DND-41 (cell line): ENCODE data around the gene AKNA.

Experiments
- ATAC-seq: fragments of 200-7000 bp; cut with Tn5 transposase; 3 replicates; pipeline ENCODE4 v1.9.1; 2021; ENCODE audit warnings: low read depth; ENCODE audit not compliant: insufficient read depth
- DNase-seq: peaks from one replicate; pipeline ENCODE4 v3.0.0-alpha.2; 2020
- H2AFZ ChIP-seq: 2 replicates; pipeline ENCODE4 v1.6.0; 2012; ENCODE audit warnings: low read depth, low read length
- H3K27ac ChIP-seq: 2 replicates; pipeline ENCODE4 v1.5.1; 2012; ENCODE audit warnings: low read length, inconsistent platforms
- H3K27me3 ChIP-seq: fragments of 200-600 bp; sonication (generic); 2 replicates; pipeline ENCODE4 v1.6.0; 2012; ENCODE audit warnings: low read length, mild to moderate bottlenecking, inconsistent platforms; ENCODE audit not compliant: insufficient read depth, poor library complexity
- H3K36me3 ChIP-seq: 2 replicates; pipeline ENCODE4 v1.5.1; 2012; ENCODE audit warnings: low read length, inconsistent platforms; ENCODE audit not compliant: insufficient read depth
- H3K4me1 ChIP-seq: 2 replicates; pipeline ENCODE4 v1.5.1; 2012; ENCODE audit warnings: mild to moderate bottlenecking, low read length; ENCODE audit not compliant: insufficient read depth
- H3K4me2 ChIP-seq: 2 replicates; pipeline ENCODE4 v1.6.0; 2012; ENCODE audit warnings: mild to moderate bottlenecking, moderate library complexity, low read length, inconsistent platforms; ENCODE audit not compliant: insufficient read depth
- H3K4me3 ChIP-seq, 2 experiments: fragments of 200-600 bp in 1 of 2; shearing (Covaris generic) in 1 of 2; 2 replicates each; pipeline ENCODE4 v1.5.1; 2012 to 2016; ENCODE audit warnings: inconsistent platforms in 2 of 2, low read length in 2 of 2, mild to moderate bottlenecking in 2 of 2, low read depth in 1 of 2, moderate library complexity in 1 of 2
- H3K79me2 ChIP-seq: 2 replicates; pipeline ENCODE4 v1.6.0; 2012; ENCODE audit warnings: low read length, inconsistent platforms; ENCODE audit not compliant: insufficient read depth
- H3K9ac ChIP-seq: 2 replicates; pipeline ENCODE4 v1.6.0; 2012; ENCODE audit warnings: low read depth, mild to moderate bottlenecking, inconsistent platforms, low read length, moderate library complexity
- H3K9me3 ChIP-seq: 2 replicates; pipeline ENCODE4 v1.5.1; 2012; ENCODE audit warnings: low read length, moderate library complexity, mild to moderate bottlenecking, inconsistent platforms; ENCODE audit not compliant: insufficient read depth, severe bottlenecking
- H4K20me1 ChIP-seq: 2 replicates; pipeline ENCODE4 v1.6.0; 2012; ENCODE audit warnings: low read length; ENCODE audit not compliant: insufficient read depth
- CTCF ChIP-seq: IDR thresholded peaks from 2 replicates; pipeline ENCODE4 v1.5.1; 2012; ENCODE audit warnings: borderline replicate concordance, low read length, moderate library complexity, mild to moderate bottlenecking; ENCODE audit not compliant: poor library complexity, severe bottlenecking; ENCODE audit errors: extremely low read depth
- EZH2 ChIP-seq: IDR thresholded peaks from 3 replicates; pipeline ENCODE4 v1.6.1; 2012; ENCODE audit warnings: borderline replicate concordance, low read depth, mild to moderate bottlenecking, moderate library complexity, low read length, inconsistent platforms; ENCODE audit not compliant: severe bottlenecking

The AKNA gene

GRCh38 chr9:114287763-114288192, 100.0 kb downstream of the AKNA start:
- Histone ChIP-seq H3K9me3 (no peaks in the 10 kb centered on the region), H3K4me1 (no peaks in the 10 kb centered on the region), H2AFZ (no peak overlapping the region), H4K20me1 (no peaks in the 10 kb centered on the region), H3K27ac (no peak overlapping the region), H3K79me2 (no peaks in the 10 kb centered on the region), H3K36me3 (no peaks in the 10 kb centered on the region), H3K27me3 (no peaks in the 10 kb centered on the region), H3K4me3 (no peak overlapping the region), H3K9ac (no peak overlapping the region), H3K4me2 (no peak overlapping the region)
- TF ChIP-seq EZH2 (no peak), CTCF (no peak)
- ATAC-seq (no peak), DNase-seq (no peak)

GRCh38 chr9:114287001-114287762, 100.6 kb downstream of the AKNA start:
- ATAC-seq (no peak), DNase-seq (no peak)
- H3K27me3 ChIP-seq: no peaks in the 10 kb centered on the region
- no peaks in the 10 kb centered on the region for H3K4me1 ChIP-seq
- H3K79me2 ChIP-seq: no peaks in the 10 kb centered on the region
- H3K36me3 ChIP-seq: no peaks in the 10 kb centered on the region
- H4K20me1 ChIP-seq: no peaks in the 10 kb centered on the region
- H3K4me2 ChIP-seq: no peak overlapping the region
- H3K4me3 ChIP-seq: no peak overlapping the region
- H3K27ac ChIP-seq: no peak overlapping the region
- TF ChIP-seq EZH2: no peak
- H3K9me3 ChIP-seq: no peaks in the 10 kb centered on the region
- no peak overlapping the region for H3K9ac ChIP-seq
- no peak overlapping the region for H2AFZ ChIP-seq

GRCh38 chr9:114286146-114286679, 101.6 kb downstream of the AKNA start:
- Histone ChIP-seq H3K9me3 (no peaks in the 10 kb centered on the region), H3K4me1 (no peaks in the 10 kb centered on the region), H3K79me2 (no peaks in the 10 kb centered on the region), H3K27me3 (no peaks in the 10 kb centered on the region), H3K9ac (no peak overlapping the region), H3K36me3 (no peaks in the 10 kb centered on the region), H3K27ac (no peak overlapping the region), H2AFZ (no peak overlapping the region), H3K4me3 (no peak overlapping the region), H3K4me2 (no peak overlapping the region), H4K20me1 (no peaks in the 10 kb centered on the region; the same call in 1 of the 2 replicates)
- no peak for DNase-seq
- TF ChIP-seq EZH2 (no peak), CTCF (no peak)
- no peak for ATAC-seq

- no peak overlapping the region for H3K4me2 ChIP-seq
- no peaks in the 10 kb centered on the region for H3K79me2 ChIP-seq
- ATAC-seq: no peak
- no peak for DNase-seq
- no peak overlapping the region for H2AFZ ChIP-seq
- H3K36me3 ChIP-seq: no peaks in the 10 kb centered on the region
- no peak overlapping the region for H3K27ac ChIP-seq
- no peaks in the 10 kb centered on the region for H3K27me3 ChIP-seq
- no peak overlapping the region for H3K9ac ChIP-seq
- TF ChIP-seq CTCF (no peak), EZH2 (no peak)
- no peak overlapping the region for H3K4me3 ChIP-seq
- H3K4me1 ChIP-seq: no peaks in the 10 kb centered on the region
- no peaks in the 10 kb centered on the region for H3K9me3 ChIP-seq
- no peaks in the 10 kb centered on the region; the same call in 1 of the 2 replicates for H4K20me1 ChIP-seq
Observed at GRCh38 chr9:114285166-114285867, 102.5 kb downstream of the AKNA start.
